NOMO-1 treated with DMSO at 0.1 percent for 48 hours (cell line): ENCODE results near the gene KRT34.
"Not testable (repeated sequence)": the region's sequence is repeated elsewhere in the genome, so short reads cannot be mapped to it uniquely, and the experiment has no call there.

Experiments
- DNase-seq: peaks from one replicate; lab custom pipeline; 2025; ENCODE audit not compliant: unreplicated experiment; lab: John Stamatoyannopoulos, UW

Gene KRT34

GRCh38 chr17:41404024-41404671, 22.0 kb upstream of the KRT34 start:
- peak; percentile 98 for DNase-seq

GRCh38 chr17:41403404-41404023, 21.4 kb upstream of the KRT34 start:
- DNase-seq = no peak

DNA sequence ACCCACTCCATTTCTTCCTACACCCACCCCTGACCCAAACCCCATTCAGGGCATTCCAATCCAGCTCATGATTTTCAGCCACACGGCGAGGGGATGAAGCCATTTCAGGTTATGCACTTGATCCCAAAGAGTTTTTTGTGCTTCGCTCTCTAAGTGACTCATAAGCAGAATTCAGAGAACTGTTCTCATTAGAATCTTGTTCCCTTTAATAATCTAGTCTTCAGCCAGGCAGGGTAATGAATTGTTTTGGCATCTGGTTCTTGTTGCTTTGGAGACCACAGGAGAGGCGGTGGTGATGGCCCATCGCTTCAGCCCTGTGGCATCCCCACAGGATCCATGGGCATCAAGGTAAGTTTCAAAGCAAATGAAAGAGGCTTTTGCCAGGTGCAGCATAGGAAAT, 20.1 kb upstream of the KRT34 start:
- no peak for DNase-seq

- peak; percentile 78 for DNase-seq
Observed at GRCh38 chr17:41396996-41397660, 15.0 kb upstream of the KRT34 start, which contains the start of gene KRT31. KRT31 (minus strand) TSS chr17:41397608; CDS start chr17:41397539, 69 bp downstream.

- no peak for DNase-seq
Observed at GRCh38 chr17:41396340-41396739, 14.2 kb upstream of the KRT34 start.

- no peak for DNase-seq
Observed at GRCh38 chr17:41395611-41396010, 13.5 kb upstream of the KRT34 start.

GRCh38 chr17:41395044-41395443, 12.9 kb upstream of the KRT34 start:
- DNase-seq = not testable (repeated sequence)

DNA sequence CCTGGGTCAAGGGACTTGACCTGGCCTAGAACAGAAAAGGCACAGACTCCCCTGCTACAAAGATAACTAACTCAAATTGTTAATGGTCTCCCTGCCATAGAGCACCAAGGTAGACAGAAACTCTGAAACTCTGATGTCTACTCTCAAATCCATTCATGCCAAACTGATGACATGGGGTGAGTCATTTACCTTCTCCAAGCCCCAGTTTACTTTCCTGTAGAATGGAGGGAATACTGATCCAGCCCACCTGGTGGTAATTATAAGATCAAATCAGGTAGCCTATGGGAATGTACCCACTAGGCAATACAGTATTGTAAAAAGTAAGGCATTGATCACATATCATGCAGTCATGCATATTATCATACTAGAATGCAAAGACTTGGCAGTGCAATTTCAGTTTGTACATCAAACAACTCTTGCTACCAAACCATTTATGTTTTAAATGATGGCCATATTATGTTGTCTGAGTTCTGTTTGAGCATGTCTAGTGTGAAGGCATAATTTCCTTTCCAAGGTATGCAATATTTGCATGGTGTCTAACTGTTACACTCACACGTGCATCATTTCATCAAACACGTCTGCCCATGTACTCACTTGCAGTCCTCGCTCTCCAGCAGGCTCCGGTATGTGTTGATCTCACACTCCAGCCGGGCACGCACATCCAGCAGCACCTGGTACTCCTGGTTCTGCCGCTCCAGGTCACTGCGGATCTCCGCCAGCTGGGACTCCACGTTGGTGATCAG, 12.3 kb upstream of the KRT34 start:
- no peak for DNase-seq

DNA sequence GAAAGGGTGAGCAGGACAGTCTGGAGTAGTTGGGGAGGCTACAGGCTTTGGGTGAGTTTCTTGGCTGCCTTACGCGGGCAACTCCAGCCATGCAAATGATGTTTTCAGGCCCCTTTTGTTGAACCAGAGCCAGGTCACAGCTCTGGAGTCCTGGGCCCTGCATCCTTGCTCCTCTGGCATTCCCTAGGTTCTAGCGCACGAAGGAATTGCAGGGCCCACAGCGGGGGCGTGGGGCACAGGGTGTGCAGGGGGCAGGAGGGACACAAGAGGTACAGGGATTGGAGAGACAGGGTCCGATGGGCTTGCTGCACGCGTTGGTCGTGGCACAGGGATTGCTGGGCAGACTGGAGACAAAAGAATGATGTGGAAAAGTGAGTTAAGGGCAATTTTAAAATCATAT, 11.7 kb upstream of the KRT34 start:
- DNase-seq = no peak

- no peak for DNase-seq
Observed at GRCh38 chr17:41393294-41393693, 11.2 kb upstream of the KRT34 start.

- no peak for DNase-seq
Observed at GRCh38 chr17:41392278-41392677, 10.2 kb upstream of the KRT34 start.

DNA sequence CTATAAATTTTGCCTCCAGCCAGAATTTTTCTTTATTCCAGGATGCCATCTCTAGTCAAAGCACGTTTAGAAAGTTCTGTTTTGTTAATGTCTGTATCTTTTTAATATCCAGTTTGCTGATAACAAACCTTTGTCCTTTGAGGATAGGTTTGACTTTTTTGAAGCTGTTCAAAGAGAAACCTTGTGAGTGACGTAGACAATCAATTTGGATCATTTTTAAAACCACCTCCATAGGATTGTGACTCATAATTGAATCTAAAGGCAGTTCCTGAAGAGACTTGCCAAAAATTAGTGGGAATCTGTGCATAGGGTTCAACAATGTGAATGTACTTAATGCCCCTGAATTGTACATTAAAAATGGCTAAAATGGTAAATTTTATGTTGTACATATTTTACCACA, 9.4 kb upstream of the KRT34 start:
- no peak for DNase-seq

- DNase-seq = no peak
Observed at GRCh38 chr17:41390411-41390938, 8.4 kb upstream of the KRT34 start.

DNA sequence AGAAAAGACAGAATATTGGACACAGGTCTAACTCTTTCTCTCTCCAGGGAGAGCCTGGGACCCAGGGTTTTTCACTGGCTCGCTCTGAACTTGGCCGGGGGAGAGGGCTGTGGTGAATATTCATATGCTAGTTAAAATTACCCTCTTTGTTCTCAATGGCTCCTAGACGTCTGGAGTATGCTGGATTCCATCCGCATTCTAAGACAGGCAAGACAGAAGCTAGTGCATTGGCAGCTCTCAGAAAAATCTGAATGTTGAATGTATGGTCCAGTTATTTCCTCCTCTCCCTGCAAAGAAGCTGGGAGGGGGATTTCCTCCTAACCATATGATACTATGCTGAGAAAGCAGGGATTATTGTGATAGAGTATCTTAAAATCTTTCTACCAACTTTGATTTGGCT, 5.6 kb upstream of the KRT34 start:
- no peak for DNase-seq

DNA sequence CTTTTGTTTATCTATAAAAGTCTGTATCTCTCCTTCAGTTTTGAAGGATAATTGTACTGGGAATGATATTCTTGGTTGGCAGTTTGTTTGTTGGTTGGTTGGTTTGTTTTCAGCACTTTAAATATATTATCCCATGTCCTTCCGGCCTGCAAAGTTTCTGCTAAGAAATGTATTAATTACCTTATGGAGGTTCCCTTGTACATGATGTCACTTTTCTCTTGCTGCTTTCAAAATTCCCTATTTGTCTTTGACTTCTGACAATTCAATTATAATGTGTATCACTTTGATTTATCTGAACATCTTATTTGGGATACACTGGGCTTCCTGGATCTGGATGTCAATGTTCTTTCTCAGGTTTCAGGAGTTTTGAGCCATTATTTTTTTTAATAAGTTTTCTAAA, 4.1 kb upstream of the KRT34 start:
- no peak for DNase-seq

DNA sequence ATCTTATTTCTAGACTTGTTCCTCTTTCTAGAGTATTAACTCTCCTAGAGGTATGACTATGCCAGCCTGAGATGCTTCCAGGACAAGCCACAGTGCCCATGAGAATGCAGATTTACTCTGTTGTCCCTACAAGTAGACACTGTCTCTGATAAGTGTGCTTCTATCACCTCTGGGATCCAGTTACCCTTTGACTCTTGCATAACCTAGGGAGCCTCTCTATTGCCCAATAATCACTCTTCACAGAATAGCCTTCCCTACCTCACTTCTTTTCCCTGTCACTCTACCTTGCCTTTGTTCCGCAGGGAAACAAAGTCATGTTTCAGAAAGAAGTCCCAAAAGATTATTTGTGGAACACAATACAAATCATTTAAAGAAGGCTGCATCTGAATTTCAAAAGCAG, 1.6 kb upstream of the KRT34 start:
- DNase-seq = peak; percentile 49

DNA sequence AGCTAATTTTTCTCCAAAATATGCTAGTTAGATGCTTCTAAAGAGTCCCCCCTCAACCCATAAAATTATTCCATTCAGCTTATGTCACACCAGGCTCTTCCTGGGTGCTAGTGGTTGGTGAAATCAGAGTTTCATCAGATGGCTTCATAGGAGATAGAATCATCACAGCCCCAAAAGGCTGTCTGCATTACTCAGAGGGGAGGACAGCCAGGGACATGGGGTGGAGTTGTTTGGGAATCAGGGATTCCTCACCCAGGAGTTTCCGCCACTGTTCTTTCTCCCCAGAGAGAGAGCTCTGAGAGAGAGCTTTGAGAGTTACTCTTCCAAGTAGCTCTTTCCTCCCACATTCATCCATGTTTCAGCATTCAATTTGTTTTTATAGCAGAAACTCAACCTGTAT, 288 bp upstream of the KRT34 start:
- no peak for DNase-seq

DNA sequence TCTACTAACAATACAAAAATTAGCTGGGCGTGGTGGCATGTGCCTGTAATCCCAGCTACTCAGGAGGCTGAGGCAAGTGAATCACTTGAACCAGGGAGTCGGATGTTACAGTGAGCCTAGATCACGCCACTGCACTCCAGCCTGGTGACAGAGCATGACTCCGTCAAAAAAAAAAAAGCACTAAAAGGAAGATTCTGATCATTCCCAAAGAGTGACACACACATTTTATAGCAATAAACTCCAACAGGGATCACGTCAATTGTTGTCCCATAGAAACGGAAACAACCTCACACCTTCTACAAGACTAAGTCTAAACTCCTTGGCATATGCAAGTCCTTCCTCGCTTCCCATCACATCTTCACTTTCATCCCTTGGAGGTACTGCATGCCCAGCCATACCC, 2.0 kb downstream of the KRT34 start:
- DNase-seq = not testable (repeated sequence)

DNA sequence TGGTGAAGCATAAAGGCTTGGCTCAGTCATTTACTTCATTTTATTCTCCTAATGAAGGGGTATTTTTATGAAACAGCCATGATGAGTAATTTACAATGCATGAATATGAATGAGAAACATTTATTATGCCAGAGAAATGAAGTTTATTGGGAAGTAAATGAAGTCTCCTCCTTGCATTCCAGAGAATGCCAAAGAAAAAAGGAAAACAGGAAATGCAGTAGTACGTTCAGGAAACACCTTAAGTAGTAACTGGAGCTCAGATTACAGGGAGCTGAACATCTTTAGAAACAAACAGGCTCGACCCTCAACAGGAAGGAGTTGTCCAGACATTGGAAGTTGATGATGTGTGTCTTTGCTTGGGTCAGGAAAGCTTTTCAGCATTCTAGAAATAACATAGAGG, 4.6 kb downstream of the KRT34 start:
- DNase-seq = no peak

- DNase-seq = no peak
Observed at GRCh38 chr17:41369713-41370112, 12.4 kb downstream of the KRT34 start, which contains the start of gene KRT33B. KRT33B (minus strand) TSS chr17:41369813; CDS start chr17:41369750, 63 bp downstream.

DNA sequence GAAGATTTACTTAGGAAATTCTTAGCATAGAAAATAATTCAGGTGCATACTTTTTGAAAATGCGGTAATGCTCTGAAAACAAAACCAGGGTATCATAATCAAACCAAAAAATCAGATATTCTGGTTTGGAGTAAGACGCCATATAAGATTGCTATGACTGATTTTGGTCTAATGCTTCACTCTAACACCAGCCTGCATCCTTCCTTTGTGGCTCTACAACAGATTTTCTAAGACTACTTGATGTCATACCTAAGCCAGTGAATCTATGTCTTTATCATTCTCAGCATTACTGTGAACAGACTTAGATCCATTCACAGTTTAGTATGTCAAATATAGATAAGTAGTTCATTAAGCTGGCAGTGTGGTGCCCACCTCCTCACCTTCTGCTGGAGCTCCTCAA, 13.1 kb downstream of the KRT34 start:
- DNase-seq = no peak
